HG03521 (cell line): ENCODE measurements around the gene C7orf25.
"Not testable (repeated sequence)": the region's sequence is repeated elsewhere in the genome, so short reads cannot be mapped to it uniquely, and the experiment has no call there.

Experiments
- ATAC-seq: cut with Tn5 transposase; IDR thresholded peaks from one replicate; pipeline ENCODE4 v1.9.1; 2021; ENCODE audit warnings: mild to moderate bottlenecking, moderate library complexity; ENCODE audit not compliant: unreplicated experiment

Gene C7orf25

DNA sequence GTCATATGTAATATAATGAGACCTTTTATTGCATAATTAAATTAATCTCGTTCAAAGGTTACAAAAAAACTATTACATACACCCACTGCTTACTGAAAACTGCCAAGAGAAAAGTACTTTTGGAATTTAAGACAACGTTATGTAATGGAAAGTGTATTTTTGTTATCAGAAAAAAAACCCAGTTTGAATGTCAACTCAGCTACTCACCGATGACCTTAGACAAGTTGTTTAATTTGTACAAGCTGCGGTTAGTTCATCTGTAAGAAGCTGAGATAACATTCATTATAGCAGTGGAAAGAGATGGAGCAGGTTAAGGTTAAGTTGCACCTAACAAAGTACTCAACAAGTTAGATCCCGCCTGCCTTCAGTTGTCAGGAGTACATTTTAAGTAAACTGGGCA lies 19.0 kb upstream of the C7orf25 start:
- no peak for ATAC-seq

DNA sequence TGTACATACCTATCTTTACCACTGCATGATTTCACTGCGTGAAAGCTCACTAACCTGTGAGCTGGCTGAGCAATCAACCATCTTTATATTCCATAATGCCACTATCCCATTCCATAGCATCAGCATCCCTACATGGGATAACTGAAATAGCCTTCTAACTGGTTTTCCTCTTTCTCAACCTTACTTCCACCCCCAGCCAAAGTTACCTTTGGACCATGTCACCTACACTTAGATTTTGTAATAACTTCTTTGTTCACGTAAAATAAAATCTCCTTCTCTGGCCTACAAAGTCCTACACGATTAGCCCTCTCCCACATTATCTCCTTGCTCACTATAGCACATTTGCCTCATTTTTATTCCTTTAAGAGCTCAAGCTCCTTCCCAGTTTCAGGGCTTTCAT lies 17.6 kb upstream of the C7orf25 start:
- no peak for ATAC-seq

DNA sequence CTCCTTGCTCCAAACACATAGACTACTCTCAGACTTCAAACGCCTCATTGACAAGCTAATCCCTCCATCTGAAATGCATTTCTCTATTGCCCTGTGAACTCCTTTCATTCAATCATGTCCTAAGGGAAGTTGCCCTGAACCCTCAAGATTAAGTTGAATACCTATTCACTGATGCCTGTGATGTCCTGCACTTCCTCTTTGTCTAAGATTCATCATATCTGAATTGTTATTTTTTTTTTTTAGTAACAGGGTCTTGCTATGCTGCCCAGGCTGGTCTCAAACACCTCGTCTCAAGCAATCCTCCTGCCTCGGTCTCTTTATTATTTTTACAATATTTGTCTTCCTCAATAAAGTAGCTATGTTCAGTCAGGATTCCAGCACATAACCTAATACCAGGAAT lies 16.9 kb upstream of the C7orf25 start:
- no peak for ATAC-seq

DNA sequence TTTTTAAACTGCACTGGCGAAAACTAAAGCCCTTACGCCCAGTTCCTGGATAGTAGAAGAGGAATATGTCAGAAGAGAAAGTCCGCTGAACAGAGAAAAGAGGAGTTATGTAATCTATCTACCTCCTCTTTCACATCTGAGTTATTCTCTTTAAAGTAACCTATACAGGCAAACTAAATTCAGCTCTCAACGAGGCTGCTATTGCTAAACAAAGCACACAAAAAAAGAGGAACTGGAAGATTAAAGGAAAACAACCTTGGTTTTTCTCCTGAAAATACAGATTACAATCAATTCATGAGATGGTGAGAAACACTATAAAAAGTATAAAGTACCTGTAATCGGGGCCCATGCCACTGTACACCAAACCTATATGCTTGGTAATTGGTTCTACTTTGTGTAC lies 14.3 kb upstream of the C7orf25 start:
- no peak for ATAC-seq

DNA sequence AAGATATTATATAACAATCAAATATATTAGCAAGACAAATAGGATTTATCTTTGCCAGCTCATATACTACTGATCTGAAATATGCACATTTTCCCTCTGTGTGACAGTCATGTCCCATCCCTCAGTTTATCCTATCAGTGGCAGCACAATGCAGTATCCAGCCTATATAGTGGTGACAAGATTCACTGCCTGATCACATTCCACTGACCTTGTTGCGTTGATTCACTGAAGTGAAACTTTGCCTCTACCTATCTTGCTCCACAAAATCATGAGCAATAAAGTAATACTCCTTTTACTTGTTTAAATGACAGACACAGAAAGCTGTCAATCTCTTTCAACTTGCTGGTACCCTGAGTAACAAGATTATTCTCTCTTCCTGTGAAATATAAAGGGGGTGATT lies 13.8 kb upstream of the C7orf25 start:
- ATAC-seq: no peak

DNA sequence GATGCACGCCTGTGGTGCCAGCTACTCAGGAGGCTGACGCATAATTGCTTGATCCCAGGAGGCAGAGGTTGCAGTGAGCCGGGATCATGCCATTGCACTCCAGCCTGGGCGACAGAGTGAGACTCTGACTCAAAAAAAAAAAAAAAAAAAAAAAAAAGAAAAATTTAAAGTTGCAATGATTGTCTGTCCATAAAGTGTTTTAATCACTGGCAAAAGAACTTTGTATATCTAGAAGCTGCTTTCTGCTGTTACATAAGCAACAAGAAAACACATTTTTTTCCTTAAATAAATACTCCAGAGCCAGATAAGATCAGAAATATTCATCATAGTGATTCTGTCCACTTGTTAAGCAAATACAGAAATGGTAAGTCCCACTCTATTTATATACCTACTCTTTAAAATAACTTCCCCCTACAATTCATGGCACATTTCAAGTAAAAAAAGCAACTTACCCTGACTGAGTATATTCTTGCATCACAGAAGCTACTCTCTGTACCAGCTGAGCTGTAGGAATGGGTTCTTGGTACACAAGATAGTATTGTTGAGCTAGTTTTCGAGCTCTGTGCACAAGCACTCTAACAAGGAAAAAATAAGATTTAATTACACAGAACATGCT lies 12.5 kb upstream of the C7orf25 start:
- ATAC-seq: no peak

DNA sequence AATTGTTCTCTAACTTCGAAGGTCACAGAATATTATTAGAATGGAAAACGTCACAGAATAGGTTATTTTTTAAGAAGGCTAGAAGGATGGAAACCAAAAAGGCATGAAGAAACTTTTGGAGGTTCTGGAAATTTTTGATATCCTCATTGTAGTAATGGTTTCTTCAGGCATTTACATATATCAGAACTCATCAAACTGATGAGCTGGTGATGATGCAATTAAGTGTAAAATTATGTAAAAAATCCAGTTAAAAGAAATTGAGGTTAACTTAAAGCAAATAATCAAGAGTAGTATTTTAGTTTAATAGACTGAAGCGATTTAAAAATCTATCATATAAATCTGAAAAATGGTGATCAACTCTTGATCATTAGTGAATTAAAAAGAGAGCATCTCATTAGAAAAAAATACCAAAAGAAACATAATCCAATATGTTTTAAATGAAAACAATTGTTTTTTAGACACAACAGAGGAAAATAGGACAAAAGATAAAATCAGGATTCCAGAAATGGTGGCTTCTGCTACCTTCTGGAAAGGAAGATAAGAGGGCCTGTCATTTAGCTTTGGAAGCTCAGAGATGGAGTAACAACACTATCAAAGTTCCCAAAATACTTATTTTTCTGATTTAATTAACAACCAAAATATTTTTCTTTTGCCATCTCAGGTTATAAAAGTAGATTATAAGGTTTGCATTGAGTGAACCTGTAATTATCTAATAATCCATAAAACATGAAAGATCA lies 10.3 kb upstream of the C7orf25 start:
- ATAC-seq: no peak

DNA sequence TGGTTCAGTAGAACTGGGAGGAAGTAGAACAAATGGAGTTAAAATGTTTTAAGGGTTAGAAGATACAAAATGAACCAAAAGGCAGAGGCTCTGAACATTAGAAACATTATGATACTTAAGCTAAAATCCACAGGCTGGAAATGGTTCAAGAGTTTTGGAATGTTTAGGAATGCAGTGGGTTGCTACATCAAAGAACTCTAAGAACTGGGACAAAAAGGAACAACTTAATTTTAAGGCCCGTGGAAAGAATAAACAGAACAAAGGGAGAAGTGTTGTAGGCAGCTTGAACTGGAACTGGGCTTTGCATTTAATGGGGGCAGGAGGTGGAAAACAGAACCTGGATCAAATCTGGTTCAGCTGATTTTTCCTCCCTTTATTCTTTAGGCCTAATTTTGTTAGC lies 3.5 kb upstream of the C7orf25 start:
- ATAC-seq: no peak

DNA sequence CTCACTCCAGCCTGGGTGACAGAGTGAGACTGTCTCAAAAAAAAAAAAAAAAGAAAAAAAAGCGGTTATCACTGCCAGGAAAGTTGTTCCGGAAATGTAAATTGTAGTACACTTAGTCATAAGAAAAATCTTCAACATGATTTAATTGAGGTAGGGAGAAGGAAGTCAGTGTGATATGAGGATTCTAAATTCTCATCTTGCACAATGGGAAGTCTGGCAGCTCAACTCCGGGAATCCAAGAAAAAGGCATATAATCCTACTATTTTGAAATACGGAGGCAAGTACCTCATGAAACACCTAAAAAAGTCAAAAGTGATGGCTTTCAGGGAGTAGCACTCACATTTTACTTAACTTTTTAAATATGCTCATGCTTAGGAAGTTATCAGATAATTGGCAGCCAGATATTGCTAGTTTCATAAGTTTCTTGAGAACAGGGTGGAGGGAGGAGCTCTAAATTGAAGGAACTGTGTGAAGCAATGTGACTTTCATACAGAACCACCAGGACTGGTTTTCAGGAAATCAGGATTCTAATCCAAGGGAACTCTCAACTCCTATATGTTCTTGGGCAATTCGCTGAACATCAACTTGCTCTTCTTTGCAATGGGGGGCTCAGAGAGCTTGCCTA lies 2.7 kb upstream of the C7orf25 start:
- ATAC-seq: no peak

DNA sequence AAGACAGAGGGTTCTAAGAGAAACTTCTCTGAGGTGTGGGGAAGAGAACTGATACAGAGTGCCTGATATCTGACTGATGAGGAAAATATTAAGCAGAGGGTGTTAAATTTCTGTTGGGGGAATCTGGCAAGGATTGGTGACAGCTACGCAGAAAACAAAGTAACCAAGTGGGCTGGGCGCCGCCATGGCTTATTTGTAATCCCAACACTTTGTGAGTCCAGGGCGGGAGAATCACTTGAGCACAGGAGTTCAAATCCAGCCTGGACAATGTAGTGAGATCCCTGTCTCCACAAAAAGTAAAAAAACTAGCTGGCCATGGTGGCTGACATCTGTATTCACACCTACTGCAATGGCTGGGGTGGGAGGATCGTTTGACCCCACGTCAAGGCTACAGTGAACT lies 2.1 kb upstream of the C7orf25 start:
- ATAC-seq: no peak

DNA sequence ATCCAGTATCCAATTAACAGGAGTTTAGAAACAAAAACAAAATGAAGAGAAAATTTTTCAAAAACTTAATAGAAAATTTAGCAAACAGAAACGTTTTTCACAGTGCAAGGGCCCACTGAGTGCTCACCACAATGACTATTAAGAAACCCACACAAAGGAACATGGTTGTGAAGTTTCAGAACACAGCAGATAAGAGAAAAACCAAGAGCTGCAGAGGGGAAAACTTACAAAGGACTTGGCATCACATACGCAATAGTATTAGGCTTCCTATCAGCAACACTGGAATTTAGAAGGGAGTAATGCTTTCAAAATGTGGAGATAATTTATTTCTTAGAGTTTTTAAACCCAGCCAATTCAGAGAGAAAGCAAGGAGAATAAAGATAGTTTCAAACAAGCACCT lies 1.7 kb upstream of the C7orf25 start:
- ATAC-seq: no peak

DNA sequence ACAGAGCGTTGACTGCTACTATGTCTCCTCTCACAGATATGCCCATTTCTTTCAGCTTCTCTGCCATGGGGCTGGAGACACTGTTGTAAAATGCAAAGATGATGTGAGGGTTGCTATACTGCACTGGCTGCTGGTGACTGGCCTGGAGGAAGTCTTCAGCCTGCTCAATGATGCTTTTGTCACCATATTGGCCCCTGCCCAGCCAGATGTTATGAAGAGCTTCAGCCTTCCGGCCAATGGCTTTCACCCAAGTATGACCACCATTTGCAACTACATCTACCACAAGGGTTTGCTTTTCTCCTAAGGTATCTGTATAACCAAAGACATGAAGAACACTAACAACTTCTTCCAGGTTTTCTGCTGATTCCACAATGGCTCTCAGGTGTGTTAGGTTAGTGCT lies 1.6 kb downstream of the C7orf25 start:
- no peak for ATAC-seq

DNA sequence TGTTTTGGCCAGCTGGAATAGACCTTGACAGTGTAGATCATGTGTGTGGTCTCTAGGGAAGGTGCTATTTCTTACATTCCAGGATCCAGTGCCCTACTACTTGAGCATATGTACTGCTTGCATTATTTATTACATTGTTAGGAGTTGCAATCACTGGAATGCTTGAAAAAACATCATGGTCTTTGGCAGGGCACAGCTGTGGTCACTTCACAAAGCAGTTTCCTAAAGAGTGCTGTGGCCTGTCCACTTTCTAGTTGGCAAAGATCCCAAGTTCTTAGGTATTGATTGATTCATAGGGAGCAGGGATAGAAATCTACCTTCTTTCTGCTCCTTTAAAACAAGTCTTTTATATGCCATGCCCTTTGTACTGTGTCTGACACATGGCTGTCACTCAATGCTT lies 4.6 kb downstream of the C7orf25 start:
- ATAC-seq: no peak

DNA sequence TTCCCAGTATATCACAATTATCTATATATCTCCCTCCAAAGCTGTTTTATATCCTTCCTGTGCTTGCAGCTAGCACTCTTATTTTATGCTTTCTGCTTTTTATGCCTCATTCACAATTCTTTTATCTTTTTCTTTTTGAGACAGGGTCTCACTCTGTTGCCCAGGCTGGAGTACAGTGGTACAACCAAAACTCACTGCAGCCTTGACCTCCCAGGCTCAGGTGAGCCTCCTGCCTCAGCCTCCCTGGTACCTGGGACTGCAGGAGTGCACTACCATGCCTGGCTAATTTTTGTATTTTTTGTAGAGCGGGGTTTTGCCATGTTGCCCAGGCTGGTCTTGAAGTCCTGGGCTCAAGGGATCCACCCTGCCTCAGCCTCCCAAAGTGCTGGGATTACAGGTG lies 5.7 kb downstream of the C7orf25 start:
- no peak for ATAC-seq

DNA sequence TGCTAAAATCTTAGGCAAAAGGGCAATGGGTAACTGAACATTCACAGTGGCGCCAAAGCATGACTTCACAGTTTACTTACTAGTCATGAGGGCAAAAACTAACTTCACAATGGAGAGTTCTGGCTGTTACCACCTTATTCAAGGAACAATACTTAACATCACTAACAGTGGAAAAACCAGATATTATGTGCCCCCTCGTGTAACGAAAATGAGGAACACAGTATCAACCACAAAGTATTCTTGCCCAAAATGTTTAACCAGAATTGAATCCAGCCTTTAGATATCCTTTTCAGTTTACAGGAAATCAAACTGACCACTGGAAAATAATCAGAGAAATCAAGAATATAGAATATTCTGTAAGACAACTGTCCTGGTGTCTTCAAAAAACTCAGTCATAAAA lies 9.5 kb downstream of the C7orf25 start:
- no peak for ATAC-seq

DNA sequence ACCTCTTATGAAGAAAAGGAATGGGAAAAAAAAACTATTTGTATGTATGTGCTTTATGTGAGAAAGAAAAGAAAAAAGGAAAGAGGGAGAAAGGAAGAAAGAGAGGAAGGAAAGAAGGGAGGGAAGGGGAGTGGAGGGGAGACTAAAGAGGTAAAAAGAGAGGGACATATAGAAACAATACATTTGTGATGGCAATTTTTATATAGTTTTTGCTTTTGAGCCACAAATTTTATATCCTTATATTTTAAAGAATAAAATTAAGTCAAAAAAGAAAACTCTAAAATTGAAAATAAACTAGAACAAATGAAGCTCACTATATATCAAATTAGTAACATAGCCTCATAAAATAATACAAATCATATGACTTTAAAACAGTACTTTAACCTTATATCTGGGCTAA lies 11.0 kb downstream of the C7orf25 start:
- ATAC-seq: no peak

DNA sequence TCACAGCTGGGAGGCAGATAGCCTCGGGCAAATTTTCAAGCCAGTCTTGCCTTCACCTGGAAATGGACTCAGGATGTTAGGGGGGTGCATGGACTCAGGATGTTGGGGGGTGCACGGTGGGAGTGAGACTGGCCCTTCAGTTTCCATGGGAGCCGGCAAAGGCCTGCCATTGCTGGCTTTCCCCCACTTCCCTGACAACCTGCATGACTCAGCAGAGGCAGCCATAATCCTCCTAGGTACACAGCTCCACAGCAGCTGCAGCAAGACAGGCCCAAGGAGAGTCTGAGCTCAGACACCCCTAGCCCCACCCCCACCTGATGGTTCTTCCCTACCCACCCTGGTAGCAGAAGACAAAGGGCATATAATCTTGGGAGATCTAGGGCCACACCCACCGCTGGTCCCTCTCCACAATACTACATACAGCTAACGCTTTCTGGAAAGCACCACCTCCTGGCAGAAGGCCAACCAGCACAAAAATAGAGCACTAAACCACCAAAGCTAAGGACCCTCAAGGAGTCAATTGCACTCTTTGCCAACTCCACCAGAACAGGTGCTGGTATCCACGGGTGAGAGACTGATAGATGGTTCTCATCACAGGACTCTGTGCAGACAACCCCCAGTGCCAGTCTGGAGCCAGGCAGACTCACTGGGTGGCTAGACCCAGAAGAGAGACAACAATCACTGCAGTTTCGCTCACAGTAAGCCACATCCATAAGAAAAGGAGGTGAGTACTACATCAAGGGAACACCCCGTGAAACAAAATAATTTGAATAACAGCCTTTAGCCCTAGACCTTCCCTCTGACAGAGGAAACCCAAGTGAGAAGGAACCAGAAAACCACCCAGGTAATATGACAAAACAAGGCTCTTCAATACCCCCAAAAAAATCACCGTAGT lies 18.3 kb downstream of the C7orf25 start:
- ATAC-seq: no peak

DNA sequence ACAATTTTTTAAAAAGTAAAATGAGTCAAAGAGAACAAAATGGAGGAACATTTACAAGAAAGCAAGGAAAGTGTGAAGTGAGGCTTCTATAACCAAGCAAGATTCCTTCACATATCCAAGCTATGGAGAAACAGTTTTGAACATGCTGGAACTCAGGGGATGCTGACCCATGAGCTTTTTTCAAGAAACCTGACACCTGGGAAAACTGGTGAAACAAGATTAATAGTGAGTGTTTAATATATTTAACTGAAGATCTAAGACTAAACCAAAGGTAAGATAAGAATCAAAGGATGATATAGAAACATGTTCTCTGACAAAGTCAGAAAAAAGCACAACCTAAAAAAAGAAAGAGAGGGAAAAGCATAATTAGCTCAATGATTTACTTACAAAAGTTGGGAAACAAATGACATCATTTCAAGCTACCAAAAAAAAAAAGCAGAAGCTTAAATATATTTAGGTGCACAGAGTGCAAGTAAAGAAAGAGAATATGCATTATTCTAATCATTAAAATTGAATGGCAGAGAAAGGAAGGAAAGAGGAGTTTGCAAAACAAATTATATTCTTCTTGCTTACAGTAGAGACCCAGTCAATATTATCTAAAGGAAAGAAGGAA lies 24.9 kb downstream of the C7orf25 start:
- no peak for ATAC-seq

DNA sequence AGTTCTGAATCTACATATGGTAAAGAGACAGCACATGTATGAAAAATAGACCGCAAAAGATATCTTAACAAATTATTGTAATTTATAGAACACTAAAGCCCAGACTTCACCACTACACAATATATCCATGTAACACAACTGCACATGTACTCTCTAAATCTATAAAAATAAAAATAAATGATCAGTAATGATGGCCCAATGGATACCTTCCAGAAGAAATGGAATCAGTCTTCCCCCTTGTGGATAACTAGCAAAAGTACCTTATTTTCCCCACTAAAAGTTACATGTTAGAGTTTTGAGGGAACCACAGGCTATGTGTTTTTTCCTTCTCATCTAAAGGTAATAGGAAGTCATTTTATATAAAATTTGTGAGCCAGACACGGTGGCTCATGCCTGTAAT lies 25.7 kb downstream of the C7orf25 start:
- ATAC-seq: no peak

DNA sequence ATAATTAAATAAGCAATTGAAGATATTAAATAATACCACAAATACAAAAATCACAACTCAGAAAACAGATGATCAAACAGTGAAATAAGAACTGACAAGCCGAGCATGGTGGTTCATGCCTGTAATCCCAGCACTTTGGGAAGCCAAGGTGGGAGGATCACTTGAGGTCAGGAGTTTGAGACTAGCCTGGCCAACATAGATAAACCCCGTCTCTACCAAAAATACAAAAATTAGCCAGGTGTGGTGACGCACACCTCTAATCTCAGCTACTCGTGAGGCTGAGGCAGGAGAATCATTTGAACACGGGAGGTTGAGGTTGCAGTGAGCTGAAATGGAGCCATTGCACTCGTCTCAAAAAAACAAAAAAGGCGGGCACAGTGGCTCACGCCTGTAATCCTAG lies 26.7 kb downstream of the C7orf25 start:
- not testable (repeated sequence) for ATAC-seq

DNA sequence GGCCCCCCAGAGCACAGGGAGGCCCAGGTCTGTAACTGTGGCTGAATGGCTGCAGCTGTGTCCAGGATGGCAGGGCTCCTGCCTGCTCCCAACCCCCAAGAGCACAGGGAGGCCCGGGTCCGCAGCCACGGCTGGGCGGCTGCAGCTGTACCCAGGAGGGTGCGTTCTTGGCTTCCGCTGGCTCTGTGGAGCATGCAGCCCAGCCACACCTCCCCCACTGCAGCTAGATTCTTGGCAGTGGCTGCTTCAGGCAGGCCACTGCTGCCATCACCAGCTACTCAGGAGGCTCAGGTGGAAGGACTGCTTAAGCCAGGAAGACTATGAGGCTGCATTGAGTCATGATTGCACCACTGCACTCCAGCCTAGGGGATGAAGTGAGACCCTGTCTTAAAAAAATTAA lies 27.9 kb downstream of the C7orf25 start:
- no peak for ATAC-seq
